Adipose tissue (tissue), 3 donors: ENCODE data around the gene SNCG. TPM values are rescaled to one million over a fixed set of nuclear protein-coding genes. Genes with fewer than 3 reads are reported as not detected.
"Not testable (repeated sequence)": the region's sequence is repeated elsewhere in the genome, so short reads cannot be mapped to it uniquely, and the experiment has no call there.

Experiments used
- H3K27ac ChIP-seq: one replicate; pipeline ENCODE4 v1.5.1; 2013; ENCODE audit warnings: low read depth, low read length
- WGBS, 3 donors: extraction: QIAGEN DNeasy Blood & Tissue Kit; methylation state at CpG; one replicate each; pipeline ENCODE4 v1.1.7; 2013; 5-methylcytosine and 5-hydroxymethylcytosine counted together
- polyA plus RNA-seq, 3 donors: library from polyadenylated mRNA; stranded (reverse); fragments of 200-250 nt; gene quantifications; one replicate each; pipeline ENCODE4 v1.2.3, GENCODE V29; 2013
- donor health status: healthy with polysubstance abuse.
- donor health status: Bipolar disorder and iron deficiency.
- donor health status: healthy.

The SNCG gene
- 100 to 1,000 TPM in 2 of 3 donors, 1 to 10 TPM in 1; 7.0 to 142 (median 100) TPM for polyA plus RNA-seq

GRCh38 chr10:86958116-86958900 lies at the start of gene SNCG:
SNCG (plus strand) TSS chr10:86958599; CDS start chr10:86958698, 99 bp downstream.
- WGBS, 3 donors = 28 to 38% (median 36%) methylated on average over 21 to 22 of the region's 22 CpGs

GRCh38 chr10:86914734-86915133 lies 43.7 kb upstream of the SNCG start:
- WGBS, 3 donors = 24 to 95% (median 90%) methylated on average over 1 of the region's 1 CpG
- no peak overlapping the region for H3K27ac ChIP-seq

More at GRCh38 chr10:86958116-86958900, at the start of gene SNCG:
- no peak within 1 kb of the TSS for H3K27ac ChIP-seq

GRCh38 chr10:86918022-86918471 lies 40.4 kb upstream of the SNCG start:
- no peak overlapping the region for H3K27ac ChIP-seq
- WGBS, 3 donors = 71 to 80% (median 71%) methylated on average over 5 of the region's 5 CpGs

- 51 to 81% (median 78%) methylated on average over 9 of the region's 9 CpGs for WGBS, 3 donors
Measured at GRCh38 chr10:86922553-86922961, 35.8 kb upstream of the SNCG start.

GRCh38 chr10:86929468-86930380 lies 28.7 kb upstream of the SNCG start:
- WGBS, 3 donors = 77 to 90% (median 85%) methylated on average over 15 of the region's 15 CpGs
- no peak overlapping the region for H3K27ac ChIP-seq

More at GRCh38 chr10:86922553-86922961, 35.8 kb upstream of the SNCG start:
- H3K27ac ChIP-seq = no peak overlapping the region

GRCh38 chr10:86931872-86932271 lies 26.5 kb upstream of the SNCG start:
- no peak overlapping the region for H3K27ac ChIP-seq
- WGBS, 3 donors = 50 to 74% (median 67%) methylated on average over 1 of the region's 1 CpG

- H3K27ac ChIP-seq = no peak overlapping the region
- WGBS, 3 donors = 89 to 91% (median 89%) methylated on average over 2 of the region's 2 CpGs
Measured at GRCh38 chr10:86932674-86933073, 25.7 kb upstream of the SNCG start.

GRCh38 chr10:86934162-86934711 lies 24.2 kb upstream of the SNCG start:
- 86 to 88% (median 88%) methylated on average over 6 of the region's 6 CpGs for WGBS, 3 donors
- not testable (repeated sequence) for H3K27ac ChIP-seq

GRCh38 chr10:86936661-86937501 lies 21.5 kb upstream of the SNCG start:
- WGBS, 3 donors = 59 to 85% (median 80%) methylated on average over 13 of the region's 13 CpGs
- no peak overlapping the region for H3K27ac ChIP-seq

- 70 to 77% (median 74%) methylated on average over 6 of the region's 6 CpGs for WGBS, 3 donors
- H3K27ac ChIP-seq = no peak overlapping the region
Measured at GRCh38 chr10:86937502-86938154, 20.8 kb upstream of the SNCG start.

- 87 to 89% (median 87%) methylated on average over 2 of the region's 2 CpGs for WGBS, 3 donors
- no peak overlapping the region for H3K27ac ChIP-seq
Measured at GRCh38 chr10:86938260-86938659, 20.1 kb upstream of the SNCG start.

- not testable (repeated sequence) for H3K27ac ChIP-seq
- 87 to 88% (median 87%) methylated on average over 16 of the region's 16 CpGs for WGBS, 3 donors
Measured at GRCh38 chr10:86940076-86940475, 18.3 kb upstream of the SNCG start.

GRCh38 chr10:86940677-86941076 lies 17.7 kb upstream of the SNCG start:
- H3K27ac ChIP-seq = no peak overlapping the region
- 71 to 87% (median 82%) methylated on average over 6 of the region's 6 CpGs for WGBS, 3 donors

- WGBS, 3 donors = 80 to 96% (median 86%) methylated on average over 2 of the region's 2 CpGs
- H3K27ac ChIP-seq = no peak overlapping the region
Measured at GRCh38 chr10:86941426-86941825, 17.0 kb upstream of the SNCG start.

GRCh38 chr10:86941991-86942421 lies 16.4 kb upstream of the SNCG start:
- WGBS, 3 donors = 90 to 92% (median 91%) methylated on average over 14 of the region's 14 CpGs
- H3K27ac ChIP-seq = no peak overlapping the region

- no peak overlapping the region for H3K27ac ChIP-seq
- 60 to 79% (median 72%) methylated on average over 72 to 94 of the region's 94 CpGs for WGBS, 3 donors
Measured at GRCh38 chr10:86942441-86943315, 15.7 kb upstream of the SNCG start.
